ENCODE results near the gene NOP53. TPM values are rescaled to one million over a fixed set of nuclear protein-coding genes. Genes with fewer than 3 reads are reported as not detected.

The NOP53 gene
- total and polyA plus RNA-seq, 9 of the 15 experiments (the other 6 are each of a cell fraction or from before 2014, with no cell fraction given) = 6.5 to 274 (median 145) TPM

GRCh38 chr19:47745010-47745901 is at the start of gene NOP53 (continued):
- no peak for TF ChIP-seq PHB2 (IDR thresholded peaks at IDR 0.05; ENCODE audit: low read depth)
- no peak for TF ChIP-seq PHF21A (IDR thresholded peaks at IDR 0.05; ENCODE audit: borderline replicate concordance, low read depth)
- TF ChIP-seq, protein P1, sequence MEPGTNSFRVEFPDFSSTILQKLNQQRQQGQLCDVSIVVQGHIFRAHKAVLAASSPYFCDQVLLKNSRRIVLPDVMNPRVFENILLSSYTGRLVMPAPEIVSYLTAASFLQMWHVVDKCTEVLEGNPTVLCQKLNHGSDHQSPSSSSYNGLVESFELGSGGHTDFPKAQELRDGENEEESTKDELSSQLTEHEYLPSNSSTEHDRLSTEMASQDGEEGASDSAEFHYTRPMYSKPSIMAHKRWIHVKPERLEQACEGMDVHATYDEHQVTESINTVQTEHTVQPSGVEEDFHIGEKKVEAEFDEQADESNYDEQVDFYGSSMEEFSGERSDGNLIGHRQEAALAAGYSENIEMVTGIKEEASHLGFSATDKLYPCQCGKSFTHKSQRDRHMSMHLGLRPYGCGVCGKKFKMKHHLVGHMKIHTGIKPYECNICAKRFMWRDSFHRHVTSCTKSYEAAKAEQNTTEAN (CRISPR knock-in tag; IDR thresholded peaks at IDR 0.05) = no peak
- TF ChIP-seq LEF1 (IDR thresholded peaks at IDR 0.05) = no peak
- peak; percentile 98 for TF ChIP-seq POLR2G (IDR thresholded peaks at IDR 0.05; ENCODE audit: low read depth, low read length)
- TF ChIP-seq, protein P2, sequence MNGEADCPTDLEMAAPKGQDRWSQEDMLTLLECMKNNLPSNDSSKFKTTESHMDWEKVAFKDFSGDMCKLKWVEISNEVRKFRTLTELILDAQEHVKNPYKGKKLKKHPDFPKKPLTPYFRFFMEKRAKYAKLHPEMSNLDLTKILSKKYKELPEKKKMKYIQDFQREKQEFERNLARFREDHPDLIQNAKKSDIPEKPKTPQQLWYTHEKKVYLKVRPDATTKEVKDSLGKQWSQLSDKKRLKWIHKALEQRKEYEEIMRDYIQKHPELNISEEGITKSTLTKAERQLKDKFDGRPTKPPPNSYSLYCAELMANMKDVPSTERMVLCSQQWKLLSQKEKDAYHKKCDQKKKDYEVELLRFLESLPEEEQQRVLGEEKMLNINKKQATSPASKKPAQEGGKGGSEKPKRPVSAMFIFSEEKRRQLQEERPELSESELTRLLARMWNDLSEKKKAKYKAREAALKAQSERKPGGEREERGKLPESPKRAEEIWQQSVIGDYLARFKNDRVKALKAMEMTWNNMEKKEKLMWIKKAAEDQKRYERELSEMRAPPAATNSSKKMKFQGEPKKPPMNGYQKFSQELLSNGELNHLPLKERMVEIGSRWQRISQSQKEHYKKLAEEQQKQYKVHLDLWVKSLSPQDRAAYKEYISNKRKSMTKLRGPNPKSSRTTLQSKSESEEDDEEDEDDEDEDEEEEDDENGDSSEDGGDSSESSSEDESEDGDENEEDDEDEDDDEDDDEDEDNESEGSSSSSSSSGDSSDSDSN (IDR thresholded peaks at IDR 0.05; ENCODE audit: borderline replicate concordance in 1 of 2, low read depth in 2 of 2, low read length in 2 of 2) = peak in 1 of 2 experiments; percentile 42; a peak in 1 of 4 replicates
- peak; percentile 98 for TF ChIP-seq EP400 (IDR thresholded peaks at IDR 0.05)
- no peak for TF ChIP-seq KHSRP (IDR thresholded peaks at IDR 0.05)
- TF ChIP-seq PHB (CRISPR knock-in tag; IDR thresholded peaks at IDR 0.05) = no peak
- peak; percentile 72 for TF ChIP-seq E2F8 (IDR thresholded peaks at IDR 0.05; ENCODE audit: low read depth, partially characterized antibody)
- no peak for TF ChIP-seq PBX2 (CRISPR knock-in tag; IDR thresholded peaks at IDR 0.05; ENCODE audit: low read depth)
- TF ChIP-seq PBX2 (tag; conservative IDR thresholded peaks at IDR 0.05; ENCODE audit: low read depth) = no peak
- TF ChIP-seq ZNF165 (CRISPR knock-in tag; IDR thresholded peaks at IDR 0.05; ENCODE audit: borderline replicate concordance) = no peak
- TF ChIP-seq NCOA2 (IDR thresholded peaks at IDR 0.05; ENCODE audit: partially characterized antibody in 2 of 2) = no peak
- TF ChIP-seq CGGBP1 (CRISPR knock-in tag; IDR thresholded peaks at IDR 0.05) = no peak
- no peak for TF ChIP-seq YBX1 (IDR thresholded peaks at IDR 0.05)
- TF ChIP-seq CBX8 (IDR thresholded peaks at IDR 0.05; ENCODE audit: borderline replicate concordance, extremely low read depth, low read depth, low read length, poor library complexity, severe bottlenecking) = no peak
